HepG2 (cell line): ENCODE measurements around the gene ZFYVE28. TPM values are rescaled to one million over a fixed set of nuclear protein-coding genes. Genes with fewer than 3 reads are reported as not detected.

Source experiments
- ATAC-seq: fragments of 200-7000 bp; cut with Tn5 transposase; 3 replicates; pipeline ENCODE4 v1.9.1; 2020; ENCODE audit warnings: mild to moderate bottlenecking, moderate library complexity
- Bru-seq: library from RNA; stranded (reverse); fragments of 400-500 nt; gene quantifications from one replicate; lab custom pipeline; 2021; lab: Mats Ljungman, UMichigan
- BruChase-seq, 2 experiments: library from RNA; stranded (reverse); fragments of 400-500 nt; gene quantifications; one replicate each; lab custom pipeline; 2021; lab: Mats Ljungman, UMichigan
- BruUV-seq: library from RNA; stranded (reverse); fragments of 400-500 nt; replicated peaks from 2 replicates; lab custom pipeline; 2021; lab: Mats Ljungman, UMichigan
- CTCF ChIA-PET: fragments of 300-600 bp; formaldehyde crosslinking; extraction: SDS; loops from one replicate; lab custom pipeline; 2021; ENCODE audit warnings: low total read pairs, inconsistent platforms, low intra/inter-chr PET ratio; lab: Yijun Ruan, JAX
- POLR2A ChIA-PET: fragments of 350-600 bp; sonication (Branson Sonifier 250); formaldehyde crosslinking; loops from one replicate; lab custom pipeline; 2020; ENCODE audit warnings: antibody characterized with exemption, inconsistent platforms; lab: Yijun Ruan, JAX
- DNase-seq: peaks from one replicate; pipeline ENCODE4 v3.0.0-alpha.2; 2015; ENCODE audit warnings: low spot score
- FAIRE-seq: peaks from 3 replicates; lab custom pipeline; 2011; peaks lifted over from hg19 to GRCh38; lab: Jason Lieb, UNC
- H2AFZ ChIP-seq: one replicate; pipeline ENCODE4 v1.6.1; 2011; ENCODE audit warnings: low read length, inconsistent platforms
- H3K27ac ChIP-seq: fragments of 300-600 bp; 3 replicates; pipeline ENCODE4 v1.8.0; 2011; ENCODE audit warnings: mixed run types, mild to moderate bottlenecking, mixed read lengths, low read length, inconsistent platforms; ENCODE audit not compliant: insufficient read depth; ENCODE audit errors: extremely low read length
- H3K27me3 ChIP-seq, 2 experiments: fragments of 200-600 bp in 1 of 2; 2 replicates in 1 of 2; 3 replicates in 1 of 2; pipeline versions ENCODE4 v1.6.0 to v1.8.0; 2011; ENCODE audit warnings: low read length in 2 of 2, mild to moderate bottlenecking in 2 of 2, moderate library complexity in 2 of 2, inconsistent platforms in 1 of 2; ENCODE audit not compliant: insufficient read depth in 2 of 2, control insufficient read depth in 1 of 2
- H3K36me3 ChIP-seq, 2 experiments: fragments of 200-600 bp in 1 of 2; replicated peaks in 1 of 2; 2 replicates in 1 of 2; 3 replicates in 1 of 2; pipeline versions ENCODE4 v1.5.1 to v1.8.0; 2011; ENCODE audit warnings: low read length in 2 of 2, inconsistent platforms in 1 of 2; ENCODE audit not compliant: insufficient read depth in 2 of 2, control insufficient read depth in 1 of 2
- H3K4me1 ChIP-seq: 2 replicates; pipeline ENCODE4 v1.5.1; 2012; ENCODE audit warnings: low read length, inconsistent platforms; ENCODE audit not compliant: insufficient read depth
- H3K4me2 ChIP-seq: 2 replicates; pipeline ENCODE4 v1.6.0; 2011; ENCODE audit warnings: low read depth, low read length, inconsistent platforms
- H3K4me3 ChIP-seq, 3 experiments: fragments of 200-600 bp in 1 of 3; sonication (generic), shearing (Covaris generic) in 1 of 3; replicated peaks in 1 of 3; 2 replicates each; pipeline ENCODE4 v1.5.1; 2011 to 2016; ENCODE audit warnings: low read length in 3 of 3, inconsistent platforms in 2 of 3, low read depth in 2 of 3, mild to moderate bottlenecking in 2 of 3, control low read depth in 1 of 3, mixed read lengths in 1 of 3; ENCODE audit not compliant: insufficient read depth in 1 of 3
- H3K79me2 ChIP-seq: one replicate; pipeline ENCODE4 v1.6.1; 2011; ENCODE audit warnings: low read length, inconsistent platforms; ENCODE audit not compliant: insufficient read depth
- H3K9ac ChIP-seq: 2 replicates; pipeline ENCODE4 v1.6.0; 2011; ENCODE audit warnings: mild to moderate bottlenecking, low read depth, low read length, inconsistent platforms; ENCODE audit not compliant: insufficient read depth
- H3K9me3 ChIP-seq: 2 replicates; pipeline ENCODE4 v1.5.1; 2012; ENCODE audit warnings: mild to moderate bottlenecking, low read length
- H4K20me1 ChIP-seq: 2 replicates; pipeline ENCODE4 v1.6.0; 2011; ENCODE audit warnings: inconsistent platforms, mild to moderate bottlenecking, low read length, moderate library complexity; ENCODE audit not compliant: insufficient read depth
- BATF2 ChIP-seq: sonication (generic); formaldehyde crosslinking; IDR thresholded peaks from 2 replicates; pipeline ENCODE4 v1.8.0; 2022; ENCODE audit warnings: mild to moderate bottlenecking, missing genetic modification reagents, moderate library complexity
- E2F2 ChIP-seq: sonication (generic); formaldehyde crosslinking; IDR thresholded peaks from 2 replicates; pipeline ENCODE4 v1.4.0; 2020; ENCODE audit warnings: missing genetic modification reagents, borderline replicate concordance
- MTF2 ChIP-seq: sonication (generic); formaldehyde crosslinking; IDR thresholded peaks from 2 replicates; pipeline ENCODE4 v1.5.0; 2020; ENCODE audit warnings: missing genetic modification reagents, borderline replicate concordance
- RFXAP ChIP-seq: sonication (generic); formaldehyde crosslinking; IDR thresholded peaks from 2 replicates; pipeline ENCODE4 v1.4.0; 2020; ENCODE audit warnings: missing genetic modification reagents, borderline replicate concordance
- YEATS4 ChIP-seq: sonication (generic); formaldehyde crosslinking; IDR thresholded peaks from 2 replicates; pipeline ENCODE4 v1.4.0; 2020; ENCODE audit warnings: missing genetic modification reagents, borderline replicate concordance
- ZFY ChIP-seq: sonication (generic); formaldehyde crosslinking; IDR thresholded peaks from 2 replicates; pipeline ENCODE4 v1.4.0; 2020; ENCODE audit warnings: missing genetic modification reagents
- ZKSCAN5 ChIP-seq: sonication (generic); formaldehyde crosslinking; IDR thresholded peaks from 2 replicates; pipeline ENCODE4 v1.5.1; 2020; ENCODE audit warnings: mild to moderate bottlenecking, missing genetic modification reagents
- ZNF160 ChIP-seq: sonication (generic); formaldehyde crosslinking; IDR thresholded peaks from 2 replicates; pipeline ENCODE4 v1.8.0; 2022; ENCODE audit warnings: mild to moderate bottlenecking, inconsistent platforms, missing genetic modification reagents
- ZNF235 ChIP-seq: sonication (generic); formaldehyde crosslinking; IDR thresholded peaks from 2 replicates; pipeline ENCODE4 v1.8.1; 2023; ENCODE audit warnings: mild to moderate bottlenecking, missing genetic modification reagents, borderline replicate concordance
- ZNF263 ChIP-seq: sonication (generic); formaldehyde crosslinking; IDR thresholded peaks from 2 replicates; pipeline ENCODE4 v1.4.0; 2020; ENCODE audit warnings: missing genetic modification reagents
- ZNF777 ChIP-seq: sonication (generic); formaldehyde crosslinking; IDR thresholded peaks from 2 replicates; pipeline ENCODE4 v1.4.0; 2020; ENCODE audit warnings: missing genetic modification reagents
- ZNF800 ChIP-seq: sonication (generic); formaldehyde crosslinking; IDR thresholded peaks from 2 replicates; pipeline ENCODE4 v1.4.0; 2020; ENCODE audit warnings: missing genetic modification reagents
- ZNF891 ChIP-seq: sonication (generic); formaldehyde crosslinking; IDR thresholded peaks from 2 replicates; pipeline ENCODE4 v1.5.0; 2020; ENCODE audit warnings: mild to moderate bottlenecking, missing genetic modification reagents
- WGBS: methylation state at CpG from one replicate; pipeline ENCODE4 v1.1.6; 2017; ENCODE audit warnings: low lambda C conversion rate; 5-methylcytosine and 5-hydroxymethylcytosine counted together
- in situ Hi-C: cut with HindIII; loops from 2 replicates; pipeline ENCODE4 v1.10.0; 2017; ENCODE audit warnings: low pct_unique_long_range_greater_than_20kb; ENCODE audit not compliant: extremely low pct_ligation_motif_present
- intact Hi-C: fragments of 100-400 bp; cut with micrococcal nuclease; formaldehyde crosslinking; loops from one replicate; pipeline ENCODE4 v1.10.0; 2022; ENCODE audit not compliant: unreplicated experiment
- long read RNA-seq, 2 experiments: library from RNA in 1 of 2; library from polyadenylated mRNA in 1 of 2; stranded (forward) in 1 of 2; unstranded in 1 of 2; transcript quantifications; one replicate each; pipeline ENCODE4 v2.0.0, GENCODE V29; 2019 to 2022
- polyA minus RNA-seq, 3 experiments: library from RNA; depleted of rRNA, polyadenylated mRNA; stranded (reverse); fragments of >200 nt; gene quantifications; 2 replicates each; pipeline ENCODE4 v1.2.3, GENCODE V29; 2011; ENCODE audit warnings: low replicate concordance in 1 of 3
- polyA plus RNA-seq, 8 experiments: library from polyadenylated mRNA; depleted of rRNA in 3 of 8; stranded (reverse) in 7 of 8; unstranded in 1 of 8; fragments of >200 nt; fragmentation: Illumina TruSeq in 4 of 8; extraction: Trizol in 4 of 8; gene quantifications; 2 replicates each; pipeline versions ENCODE4 v1.2.1 to v1.2.3, GENCODE V29; 2011 to 2016; ENCODE audit warnings: low read depth in 4 of 8, missing spikeins in 1 of 8, mixed read lengths in 1 of 8; ENCODE audit not compliant: insufficient read depth in 1 of 8
- total RNA-seq, 5 experiments: library from RNA; depleted of rRNA; stranded (reverse); fragments of >200 nt; fragmentation: Illumina TruSeq; extraction: Trizol; gene quantifications; 2 replicates each; pipeline ENCODE4 v1.2.3, GENCODE V29; 2016; ENCODE audit warnings: low read depth in 1 of 5

ZFYVE28 gene
- 0.22 and 0.24 TPM in 2 replicates for total RNA-seq (2016; rRNA removed; fragmentation: Illumina TruSeq; extraction: Trizol)
- not detected in 2 replicates for total RNA-seq (2016; cell fraction: cytosol; rRNA removed; fragmentation: Illumina TruSeq; extraction: Trizol; ENCODE audit: low read depth)
- 0.13 and 0.19 TPM in 2 replicates for total RNA-seq (2016; cell fraction: insoluble cytoplasmic fraction; rRNA removed; fragmentation: Illumina TruSeq; extraction: Trizol)
- 0.14 and 0.22 TPM in 2 replicates for total RNA-seq (2016; cell fraction: membrane; rRNA removed; fragmentation: Illumina TruSeq; extraction: Trizol)
- 0.25 TPM in 1 of 2 replicates, not detected in the other for total RNA-seq (2016; cell fraction: nucleus; rRNA removed; fragmentation: Illumina TruSeq; extraction: Trizol)
- polyA plus RNA-seq (2011; rRNA removed): 0.12 and 0.30 TPM in 2 replicates
- 0.09 TPM in 2 replicates for polyA plus RNA-seq (2011; cell fraction: cytosol; rRNA removed)
- 0.69 and 1.4 TPM in 2 replicates for polyA plus RNA-seq (2011; cell fraction: nucleus; rRNA removed)
- 0.04 and 0.31 TPM in 2 replicates for polyA plus RNA-seq (2012)
- polyA plus RNA-seq (2016; cell fraction: cytosol; fragmentation: Illumina TruSeq; extraction: Trizol; ENCODE audit: low read depth): 0.03 and 0.14 TPM in 2 replicates
- 0.22 and 0.24 TPM in 2 replicates for polyA plus RNA-seq (2016; cell fraction: insoluble cytoplasmic fraction; fragmentation: Illumina TruSeq; extraction: Trizol; ENCODE audit: low read depth)
- not detected in 2 replicates for polyA plus RNA-seq (2016; cell fraction: membrane; fragmentation: Illumina TruSeq; extraction: Trizol; ENCODE audit: low read depth)
- polyA plus RNA-seq (2016; cell fraction: nucleus; fragmentation: Illumina TruSeq; extraction: Trizol; ENCODE audit: insufficient read depth, low read depth): 0.19 and 0.61 TPM in 2 replicates
- polyA minus RNA-seq (2011; rRNA and poly(A)+ RNA removed; ENCODE audit: low replicate concordance): 0.72 and 3.2 TPM in 2 replicates
- polyA minus RNA-seq (2011; cell fraction: cytosol; rRNA and poly(A)+ RNA removed): 0.26 TPM in 1 of 2 replicates, not detected in the other
- polyA minus RNA-seq (2011; cell fraction: nucleus; rRNA and poly(A)+ RNA removed): 0.52 TPM in 1 of 2 replicates, not detected in the other
- Bru-seq, nascent RNA: percentile 19 among the genes with signal in this experiment
- percentile 25 among the genes with signal in this experiment for BruChase-seq, experiment 1, labeled RNA remaining after a 6-hour chase
- BruChase-seq, experiment 2, labeled RNA remaining after a 2-hour chase: percentile 22 among the genes with signal in this experiment
- long read RNA-seq, experiment 1: 0 reads
- long read RNA-seq, experiment 2, partial matches to known transcripts: 0 of 1 reads
- long read RNA-seq, experiment 2, other reads (novel, unspliced or antisense): 1 of 1 reads

GRCh38 chr4:2417765-2418649 is at the start of gene ZFYVE28:
TSS of gene ZFYVE28 (minus strand) at chr4:2418645. CDS start at chr4:2418323, 322 bp downstream.
- peak; percentile 23 for ATAC-seq
- Histone ChIP-seq H3K4me3 (peak within 1 kb of the TSS; percentile 48 to 73 (median 58)), H4K20me1 (peaks cover 3% of the 10 kb centered on the region; the same call in 1 of the 2 replicates), H3K4me2 (peak within 1 kb of the TSS; percentile 98), H3K9ac (peak within 1 kb of the TSS; percentile 58; the same call in 1 of the 2 replicates), H2AFZ (no peak within 1 kb of the TSS), H3K4me1 (peaks cover 41% of the 10 kb centered on the region), H3K27ac (no peak within 1 kb of the TSS), H3K9me3 (no peaks in the 10 kb centered on the region), H3K27me3 (peaks cover 20 to 77% of the 10 kb centered on the region in 2 experiments), H3K36me3 (no peaks in the 10 kb centered on the region), H3K79me2 (no peaks in the 10 kb centered on the region)
- no TSS peak for BruUV-seq
- CTCF ChIA-PET: no interaction called here
- POLR2A ChIA-PET: no interaction called here
- 5% methylated on average over 22 of the region's 90 CpGs for WGBS
- no peak for DNase-seq
- intact Hi-C loops (no loop called here), in situ Hi-C loops (no loop called here)
- FAIRE-seq: no peak
- TF ChIP-seq MTF2 (CRISPR knock-in tag): peak; percentile 75; the same call in 1 of the 2 replicates
- peak; percentile 57 for TF ChIP-seq ZFY
- TF ChIP-seq YEATS4 (CRISPR knock-in tag): 0 out of 2 replicates have a peak, but pooled peaks have one; percentile 22
- TF ChIP-seq ZKSCAN5 (CRISPR knock-in tag): no peak
- peak; percentile 75 for TF ChIP-seq ZNF777
- TF ChIP-seq ZNF891: 0 out of 2 replicates have a peak, but pooled peaks have one; percentile 28
- TF ChIP-seq ZNF263 (CRISPR knock-in tag): peak; percentile 16; the same call in 1 of the 2 replicates
- TF ChIP-seq RFXAP (CRISPR knock-in tag): 0 out of 2 replicates have a peak, but pooled peaks have one; percentile 23
- TF ChIP-seq ZNF800 (CRISPR knock-in tag): peak; percentile 94; the same call in 1 of the 2 replicates
- TF ChIP-seq BATF2 (CRISPR knock-in tag): no peak
- TF ChIP-seq E2F2 (CRISPR knock-in tag): no peak
- no peak for TF ChIP-seq ZNF235 (CRISPR knock-in tag)
- TF ChIP-seq ZNF160 (CRISPR knock-in tag): 0 out of 2 replicates have a peak, but pooled peaks have one; percentile 26
